ENCODE measurements around the gene TAF9B.

Gene TAF9B

GRCh38 chrX:78103001-78103622 is 36.3 kb downstream of the TAF9B start:
- no peak for DNase-seq
- Histone ChIP-seq H3K36me3 (ENCODE audit: control insufficient read depth in 1 of 2, insufficient read depth in 2 of 2, low read length in 2 of 2) (peaks cover 0 to 2% of the 10 kb centered on the region in 2 experiments), H3K27ac (ENCODE audit: low read depth, low read length) (peak overlapping the region; percentile 85), H4K91ac (ENCODE audit: low read depth, low read length) (no peak overlapping the region), H3K27me3 (ENCODE audit: insufficient read depth, low read length) (no peaks in the 10 kb centered on the region), H3K9me3 (ENCODE audit: insufficient read depth, low read depth, low read length) (no peaks in the 10 kb centered on the region), H3K79me2 (ENCODE audit: control insufficient read depth, insufficient read depth, low read length, poor library complexity) (peaks cover 14% of the 10 kb centered on the region), H2AK5ac (ENCODE audit: low read length) (no peak overlapping the region), H3K4me1 (ENCODE audit: control insufficient read depth in 1 of 2, insufficient read depth in 2 of 2, low read length in 2 of 2) (peaks cover 0 to 9% of the 10 kb centered on the region in 2 experiments), H3K4me3 (ENCODE audit: low read depth, low read length) (no peak overlapping the region), H2BK5ac (ENCODE audit: low read depth, low read length, poor library complexity) (no peak overlapping the region), H3K18ac (ENCODE audit: low read length) (no peak overlapping the region), H3K4me2 (ENCODE audit: low read length) (peak overlapping the region; percentile 61), H4K12ac (ENCODE audit: low read depth, low read length) (peak overlapping the region; percentile 54), H3K9ac (ENCODE audit: low read length) (no peak overlapping the region), H3K14ac (ENCODE audit: low read length) (no peak overlapping the region), H2BK12ac (ENCODE audit: low read length) (no peak overlapping the region), H2AFZ (ENCODE audit: insufficient read depth, low read length, poor library complexity) (peak overlapping the region; percentile 83), H3K79me1 (ENCODE audit: low read length) (peaks cover 9% of the 10 kb centered on the region), H3K4ac (ENCODE audit: low read depth, low read length) (no peak overlapping the region), H4K8ac (ENCODE audit: low read depth, low read length) (peak overlapping the region; percentile 60), H2BK120ac (ENCODE audit: insufficient read depth, low read length, poor library complexity) (no peak overlapping the region), H3K23ac (ENCODE audit: low read length) (no peak overlapping the region)
- no CpG with 5 or more reads among the region's 23 CpGs for WGBS (ENCODE audit: extremely low coverage, insufficient coverage, insufficient read length)

DNA sequence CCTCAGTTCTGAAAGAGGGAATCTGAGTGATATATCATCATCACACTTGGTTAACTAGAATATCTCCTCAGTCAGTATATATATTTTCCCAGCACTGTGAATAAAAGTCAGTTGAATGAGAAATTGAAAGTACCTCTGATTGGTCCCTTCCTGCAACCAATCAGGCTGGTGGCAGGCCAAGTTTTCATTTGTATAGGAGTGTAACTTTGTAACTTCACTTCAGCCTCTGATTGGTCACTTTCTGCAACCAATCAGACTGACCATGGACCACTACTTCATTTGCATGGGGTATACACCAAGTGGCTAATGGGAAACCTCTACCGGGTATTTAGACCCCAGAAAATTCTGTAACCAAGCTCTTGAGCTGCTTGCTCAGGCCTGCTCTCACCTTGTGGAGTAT is 37.4 kb downstream of the TAF9B start:
- H2BK120ac ChIP-seq (ENCODE audit: insufficient read depth, low read length, poor library complexity) = no peak overlapping the region
- no peak for DNase-seq
- no peak overlapping the region for H2BK12ac ChIP-seq (ENCODE audit: low read length)
- no peaks in the 10 kb centered on the region for H3K9me3 ChIP-seq (ENCODE audit: insufficient read depth, low read depth, low read length)
- H3K14ac ChIP-seq (ENCODE audit: low read length) = no peak overlapping the region
- H3K36me3 ChIP-seq (ENCODE audit: control insufficient read depth in 1 of 2, insufficient read depth in 2 of 2, low read length in 2 of 2) = peaks cover 0 to 2% of the 10 kb centered on the region in 2 experiments
- peaks cover 0 to 9% of the 10 kb centered on the region in 2 experiments for H3K4me1 ChIP-seq (ENCODE audit: control insufficient read depth in 1 of 2, insufficient read depth in 2 of 2, low read length in 2 of 2)
- H4K91ac ChIP-seq (ENCODE audit: low read depth, low read length) = no peak overlapping the region
- no peak overlapping the region for H2AFZ ChIP-seq (ENCODE audit: insufficient read depth, low read length, poor library complexity)
- no peak overlapping the region for H3K27ac ChIP-seq (ENCODE audit: low read depth, low read length)
- H2AK5ac ChIP-seq (ENCODE audit: low read length) = no peak overlapping the region
- H3K9ac ChIP-seq (ENCODE audit: low read length) = no peak overlapping the region
- no peak overlapping the region for H3K4me3 ChIP-seq (ENCODE audit: low read depth, low read length)
- H3K79me1 ChIP-seq (ENCODE audit: low read length) = peaks cover 9% of the 10 kb centered on the region
- H3K18ac ChIP-seq (ENCODE audit: low read length) = no peak overlapping the region
- H4K12ac ChIP-seq (ENCODE audit: low read depth, low read length) = no peak overlapping the region
- no peak overlapping the region for H3K23ac ChIP-seq (ENCODE audit: low read length)
- no peak overlapping the region for H3K4ac ChIP-seq (ENCODE audit: low read depth, low read length)
- H3K79me2 ChIP-seq (ENCODE audit: control insufficient read depth, insufficient read depth, low read length, poor library complexity) = peaks cover 14% of the 10 kb centered on the region
- H3K4me2 ChIP-seq (ENCODE audit: low read length) = no peak overlapping the region
- no peak overlapping the region for H2BK5ac ChIP-seq (ENCODE audit: low read depth, low read length, poor library complexity)
- no peak overlapping the region for H4K8ac ChIP-seq (ENCODE audit: low read depth, low read length)
- WGBS (ENCODE audit: extremely low coverage, insufficient coverage, insufficient read length) = no CpG with 5 or more reads among the region's 1 CpG
- no peaks in the 10 kb centered on the region for H3K27me3 ChIP-seq (ENCODE audit: insufficient read depth, low read length)

DNA sequence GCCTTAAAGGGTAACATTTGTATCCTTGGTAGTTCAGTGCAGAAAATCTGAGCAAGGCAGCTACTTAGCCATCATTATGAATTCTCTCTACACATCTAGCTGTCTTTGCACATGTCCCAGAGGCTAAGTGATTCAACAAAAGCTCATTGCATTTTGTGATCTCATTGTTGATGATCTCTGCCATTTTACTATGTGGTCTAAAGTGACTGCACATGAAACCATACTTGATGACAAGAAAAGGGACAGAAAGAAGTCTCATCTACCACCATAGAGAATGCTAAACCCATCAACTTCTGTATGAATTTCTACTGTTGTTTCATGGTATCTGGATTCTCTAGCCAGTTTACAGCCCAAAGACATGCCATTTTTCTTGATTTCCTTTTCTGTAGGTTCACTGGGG is 41.3 kb downstream of the TAF9B start:
- Histone ChIP-seq H3K23ac (ENCODE audit: low read length) (no peak overlapping the region), H4K91ac (ENCODE audit: low read depth, low read length) (no peak overlapping the region), H3K14ac (ENCODE audit: low read length) (no peak overlapping the region), H2BK120ac (ENCODE audit: insufficient read depth, low read length, poor library complexity) (no peak overlapping the region), H3K4ac (ENCODE audit: low read depth, low read length) (no peak overlapping the region), H3K79me2 (ENCODE audit: control insufficient read depth, insufficient read depth, low read length, poor library complexity) (no peaks in the 10 kb centered on the region), H3K18ac (ENCODE audit: low read length) (no peak overlapping the region), H3K9ac (ENCODE audit: low read length) (no peak overlapping the region), H3K4me1 (ENCODE audit: control insufficient read depth in 1 of 2, insufficient read depth in 2 of 2, low read length in 2 of 2) (no peaks in the 10 kb centered on the region), H2BK5ac (ENCODE audit: low read depth, low read length, poor library complexity) (no peak overlapping the region), H2BK12ac (ENCODE audit: low read length) (no peak overlapping the region), H3K79me1 (ENCODE audit: low read length) (no peaks in the 10 kb centered on the region), H3K27ac (ENCODE audit: low read depth, low read length) (no peak overlapping the region), H3K4me3 (ENCODE audit: low read depth, low read length) (no peak overlapping the region), H3K9me3 (ENCODE audit: insufficient read depth, low read depth, low read length) (no peaks in the 10 kb centered on the region), H4K12ac (ENCODE audit: low read depth, low read length) (no peak overlapping the region), H2AK5ac (ENCODE audit: low read length) (no peak overlapping the region), H3K36me3 (ENCODE audit: control insufficient read depth in 1 of 2, insufficient read depth in 2 of 2, low read length in 2 of 2) (no peaks in the 10 kb centered on the region), H3K27me3 (ENCODE audit: insufficient read depth, low read length) (no peaks in the 10 kb centered on the region), H3K4me2 (ENCODE audit: low read length) (no peak overlapping the region), H2AFZ (ENCODE audit: insufficient read depth, low read length, poor library complexity) (no peak overlapping the region), H4K8ac (ENCODE audit: low read depth, low read length) (no peak overlapping the region)
- no peak for DNase-seq

DNA sequence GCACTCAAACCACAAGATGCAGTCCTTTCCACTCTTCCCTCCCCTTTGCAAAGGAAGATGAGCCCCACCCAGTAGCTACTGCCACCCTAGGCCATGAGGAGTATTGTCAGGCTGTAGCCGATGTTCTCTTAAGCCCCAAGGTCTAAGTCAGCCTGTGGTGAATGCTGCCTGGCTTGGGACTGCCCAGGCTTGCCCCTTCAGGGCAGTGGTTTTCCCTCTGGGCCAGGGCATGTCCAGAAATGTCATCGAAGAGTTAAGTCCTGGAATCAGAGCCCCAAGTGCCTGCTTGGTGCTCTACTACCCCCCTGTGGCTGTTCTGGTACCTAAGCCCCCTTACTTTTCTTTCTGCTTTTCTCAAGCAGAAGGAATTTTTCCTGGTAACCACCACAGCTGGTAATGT is 47.2 kb downstream of the TAF9B start:
- no peaks in the 10 kb centered on the region for H3K9me3 ChIP-seq (ENCODE audit: insufficient read depth, low read depth, low read length)
- H3K9ac ChIP-seq (ENCODE audit: low read length) = no peak overlapping the region
- no peak overlapping the region for H2AK5ac ChIP-seq (ENCODE audit: low read length)
- no peaks in the 10 kb centered on the region for H3K36me3 ChIP-seq (ENCODE audit: control insufficient read depth in 1 of 2, insufficient read depth in 2 of 2, low read length in 2 of 2)
- no peaks in the 10 kb centered on the region for H3K79me1 ChIP-seq (ENCODE audit: low read length)
- no peaks in the 10 kb centered on the region for H3K4me1 ChIP-seq (ENCODE audit: control insufficient read depth in 1 of 2, insufficient read depth in 2 of 2, low read length in 2 of 2)
- H3K18ac ChIP-seq (ENCODE audit: low read length) = no peak overlapping the region
- no peak overlapping the region for H4K12ac ChIP-seq (ENCODE audit: low read depth, low read length)
- no peak overlapping the region for H4K8ac ChIP-seq (ENCODE audit: low read depth, low read length)
- no peak overlapping the region for H3K4me3 ChIP-seq (ENCODE audit: low read depth, low read length)
- H2BK120ac ChIP-seq (ENCODE audit: insufficient read depth, low read length, poor library complexity) = no peak overlapping the region
- no peak overlapping the region for H3K27ac ChIP-seq (ENCODE audit: low read depth, low read length)
- no peak overlapping the region for H2BK12ac ChIP-seq (ENCODE audit: low read length)
- H3K4me2 ChIP-seq (ENCODE audit: low read length) = no peak overlapping the region
- no peak overlapping the region for H3K14ac ChIP-seq (ENCODE audit: low read length)
- H4K91ac ChIP-seq (ENCODE audit: low read depth, low read length) = no peak overlapping the region
- DNase-seq = no peak
- H3K23ac ChIP-seq (ENCODE audit: low read length) = no peak overlapping the region
- no peak overlapping the region for H2AFZ ChIP-seq (ENCODE audit: insufficient read depth, low read length, poor library complexity)
- H3K79me2 ChIP-seq (ENCODE audit: control insufficient read depth, insufficient read depth, low read length, poor library complexity) = no peaks in the 10 kb centered on the region
- no peak overlapping the region for H2BK5ac ChIP-seq (ENCODE audit: low read depth, low read length, poor library complexity)
- no peaks in the 10 kb centered on the region for H3K27me3 ChIP-seq (ENCODE audit: insufficient read depth, low read length)
- H3K4ac ChIP-seq (ENCODE audit: low read depth, low read length) = no peak overlapping the region
- no CpG with 5 or more reads among the region's 2 CpGs for WGBS (ENCODE audit: extremely low coverage, insufficient coverage, insufficient read length)

All from trophoblast cell (in vitro differentiated cells and primary cell).